ENCODE data around the gene ZNF575.

ZNF575 gene

DNA sequence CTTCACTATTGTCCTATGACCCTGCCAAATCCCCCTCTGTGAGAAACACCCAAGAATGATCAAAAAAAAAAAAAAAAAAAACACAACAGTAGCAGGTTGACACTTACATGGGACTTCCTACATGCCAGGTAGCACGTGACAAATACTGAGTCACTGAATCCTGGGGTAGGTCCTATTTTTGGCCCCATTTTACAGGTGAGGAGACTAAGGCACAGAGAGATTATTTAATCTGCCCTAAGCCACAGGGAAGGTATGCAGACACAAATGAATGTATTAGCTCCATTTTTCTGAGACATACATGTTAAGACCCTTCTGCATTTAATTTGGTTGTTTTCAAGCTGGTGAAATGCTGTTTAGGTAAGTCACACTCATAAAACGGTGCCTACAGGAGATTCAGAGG is 15.7 kb downstream of the ZNF575 start:
- no peaks in the 10 kb centered on the region for H3K27me3 ChIP-seq (ENCODE audit: insufficient read depth, low read depth, severe bottlenecking)
- H3K9me3 ChIP-seq (ENCODE audit: severe bottlenecking): no peaks in the 10 kb centered on the region
- no peak overlapping the region for H3K4me3 ChIP-seq (ENCODE audit: low read depth, low read length)
- no peak for DNase-seq
- TF ChIP-seq, protein P1, sequence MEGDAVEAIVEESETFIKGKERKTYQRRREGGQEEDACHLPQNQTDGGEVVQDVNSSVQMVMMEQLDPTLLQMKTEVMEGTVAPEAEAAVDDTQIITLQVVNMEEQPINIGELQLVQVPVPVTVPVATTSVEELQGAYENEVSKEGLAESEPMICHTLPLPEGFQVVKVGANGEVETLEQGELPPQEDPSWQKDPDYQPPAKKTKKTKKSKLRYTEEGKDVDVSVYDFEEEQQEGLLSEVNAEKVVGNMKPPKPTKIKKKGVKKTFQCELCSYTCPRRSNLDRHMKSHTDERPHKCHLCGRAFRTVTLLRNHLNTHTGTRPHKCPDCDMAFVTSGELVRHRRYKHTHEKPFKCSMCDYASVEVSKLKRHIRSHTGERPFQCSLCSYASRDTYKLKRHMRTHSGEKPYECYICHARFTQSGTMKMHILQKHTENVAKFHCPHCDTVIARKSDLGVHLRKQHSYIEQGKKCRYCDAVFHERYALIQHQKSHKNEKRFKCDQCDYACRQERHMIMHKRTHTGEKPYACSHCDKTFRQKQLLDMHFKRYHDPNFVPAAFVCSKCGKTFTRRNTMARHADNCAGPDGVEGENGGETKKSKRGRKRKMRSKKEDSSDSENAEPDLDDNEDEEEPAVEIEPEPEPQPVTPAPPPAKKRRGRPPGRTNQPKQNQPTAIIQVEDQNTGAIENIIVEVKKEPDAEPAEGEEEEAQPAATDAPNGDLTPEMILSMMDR (IDR thresholded peaks at IDR 0.05; ENCODE audit: low read depth, low read length): no peak
- H3K36me3 ChIP-seq: peaks cover 57% of the 10 kb centered on the region
- no peak overlapping the region for H3K27ac ChIP-seq

DNA sequence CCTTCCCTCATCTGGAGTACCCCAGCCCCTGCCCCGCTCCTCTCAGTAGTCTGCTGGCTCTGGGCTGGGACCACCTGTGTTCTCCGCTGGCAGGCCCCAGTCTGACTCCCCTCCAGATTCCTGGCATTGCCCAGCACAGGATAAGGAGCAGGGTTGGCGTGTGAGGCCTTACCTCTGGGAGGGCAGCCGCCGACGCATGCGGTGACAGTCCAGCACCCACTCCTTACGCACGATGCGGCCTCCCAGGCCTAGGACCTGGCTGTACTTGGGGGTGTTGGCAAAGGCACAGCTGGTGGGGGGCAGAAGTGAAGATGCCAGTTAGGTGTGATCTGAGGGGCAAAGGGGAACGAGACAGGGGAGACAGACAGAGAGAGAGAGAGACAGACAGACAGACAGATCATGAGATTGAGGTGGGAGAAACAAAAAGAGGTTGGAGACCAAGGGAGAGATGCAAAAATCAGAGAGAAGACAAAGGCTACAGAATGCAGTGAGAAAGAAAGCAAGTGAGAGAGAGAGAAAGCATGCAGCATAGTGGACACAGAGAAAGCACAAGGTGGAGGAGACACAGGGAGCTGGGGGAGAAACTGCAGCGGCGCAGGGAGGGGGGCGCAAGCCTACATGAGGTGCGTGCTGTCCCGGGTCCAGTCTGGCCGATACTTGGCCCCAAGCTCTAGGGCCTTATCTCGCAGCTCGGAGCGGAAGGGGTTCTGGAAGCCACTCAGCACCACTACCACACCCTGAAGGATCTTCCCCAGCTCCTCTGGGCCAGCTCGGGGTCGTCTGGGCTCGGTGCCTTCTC is 18.6 kb downstream of the ZNF575 start:
- no peak for DNase-seq
- peaks cover 66% of the 10 kb centered on the region for H3K36me3 ChIP-seq
- H3K27ac ChIP-seq: no peak overlapping the region
- TF ChIP-seq, protein P1 (IDR thresholded peaks at IDR 0.05; ENCODE audit: low read depth, low read length): no peak
- H3K9me3 ChIP-seq (ENCODE audit: severe bottlenecking): no peaks in the 10 kb centered on the region
- no peak overlapping the region for H3K4me3 ChIP-seq (ENCODE audit: low read depth, low read length)
- H3K27me3 ChIP-seq (ENCODE audit: insufficient read depth, low read depth, severe bottlenecking): no peaks in the 10 kb centered on the region

DNA sequence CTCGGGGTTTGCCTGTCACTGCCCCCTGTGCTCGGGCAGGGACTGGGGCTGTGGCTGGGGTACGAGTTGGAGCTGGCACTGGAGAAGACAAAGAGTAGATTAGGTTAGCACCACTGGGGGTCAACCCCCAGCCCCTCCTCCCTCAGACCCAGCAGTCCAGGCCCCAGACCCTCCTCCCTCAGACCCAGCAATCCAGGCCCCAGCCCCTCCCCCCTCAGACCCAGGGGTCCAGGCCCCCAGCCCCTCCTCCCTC is 19.1 kb downstream of the ZNF575 start:
- no peak for DNase-seq
- Histone ChIP-seq H3K27me3 (ENCODE audit: insufficient read depth, low read depth, severe bottlenecking) (no peaks in the 10 kb centered on the region), H3K27ac (no peak overlapping the region), H3K9me3 (ENCODE audit: severe bottlenecking) (no peaks in the 10 kb centered on the region), H3K4me3 (ENCODE audit: low read depth, low read length) (no peak overlapping the region), H3K36me3 (peaks cover 67% of the 10 kb centered on the region)
- TF ChIP-seq, protein P1 (IDR thresholded peaks at IDR 0.05; ENCODE audit: low read depth, low read length): no peak

DNA sequence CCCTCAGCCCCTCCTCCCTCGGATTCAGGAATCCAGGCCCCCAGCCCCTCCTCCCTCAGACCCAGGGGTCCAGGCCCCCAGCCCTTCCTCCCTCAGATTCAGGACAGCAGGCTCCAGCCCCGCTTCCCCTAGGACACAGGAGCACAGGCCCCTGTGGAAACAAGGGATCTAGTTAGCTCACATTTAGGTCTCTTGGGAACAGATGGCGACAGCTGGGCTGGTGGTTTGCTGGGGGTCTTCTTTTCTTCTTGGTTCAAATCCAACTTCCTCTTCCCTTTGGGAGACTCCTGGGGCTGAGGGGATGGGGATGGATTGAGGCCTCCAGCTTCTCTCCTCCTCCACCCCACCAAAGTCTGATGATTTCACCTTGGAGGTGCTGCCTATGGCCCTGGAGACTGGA is 19.6 kb downstream of the ZNF575 start:
- Histone ChIP-seq H3K27ac (peak overlapping the region; percentile 70), H3K4me3 (ENCODE audit: low read depth, low read length) (no peak overlapping the region), H3K27me3 (ENCODE audit: insufficient read depth, low read depth, severe bottlenecking) (no peaks in the 10 kb centered on the region), H3K9me3 (ENCODE audit: severe bottlenecking) (no peaks in the 10 kb centered on the region), H3K36me3 (peaks cover 67% of the 10 kb centered on the region)
- TF ChIP-seq, protein P1 (IDR thresholded peaks at IDR 0.05; ENCODE audit: low read depth, low read length): no peak
- peak; percentile 20 for DNase-seq

DNA sequence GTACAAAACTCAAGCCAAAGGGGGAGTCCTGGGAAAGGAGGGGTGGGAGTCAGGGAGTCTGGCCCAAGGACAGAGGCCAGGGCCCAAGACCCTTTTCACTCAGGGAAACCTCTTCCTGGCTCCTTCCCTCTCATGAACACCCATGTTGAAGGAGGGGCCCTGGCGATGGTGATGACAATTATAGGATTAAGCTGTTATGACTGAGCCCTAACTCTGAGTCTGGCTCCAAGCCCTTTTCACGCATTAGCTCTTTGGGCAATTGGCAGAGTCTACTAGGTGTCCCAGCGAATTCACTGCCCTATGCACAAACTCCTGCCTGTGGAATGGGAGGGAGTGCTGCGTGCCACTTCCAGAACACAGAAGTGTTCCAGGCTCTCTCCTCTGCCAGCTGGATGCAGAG is 20.7 kb downstream of the ZNF575 start:
- Histone ChIP-seq H3K27me3 (ENCODE audit: insufficient read depth, low read depth, severe bottlenecking) (no peaks in the 10 kb centered on the region), H3K36me3 (peaks cover 67% of the 10 kb centered on the region)

More for the DNA sequence above, 20.7 kb downstream of the ZNF575 start:
- no peak overlapping the region for H3K4me3 ChIP-seq (ENCODE audit: low read depth, low read length)
- H3K27ac ChIP-seq: peak overlapping the region; percentile 70
- DNase-seq: peak; percentile 36
- TF ChIP-seq, protein P1 (IDR thresholded peaks at IDR 0.05; ENCODE audit: low read depth, low read length): no peak
- H3K9me3 ChIP-seq (ENCODE audit: severe bottlenecking): no peaks in the 10 kb centered on the region
